ENCODE results near the gene OPTC.
A peak's percentile ranks its signal among the peaks of the same experiment; 100 is the strongest.

The OPTC gene

DNA sequence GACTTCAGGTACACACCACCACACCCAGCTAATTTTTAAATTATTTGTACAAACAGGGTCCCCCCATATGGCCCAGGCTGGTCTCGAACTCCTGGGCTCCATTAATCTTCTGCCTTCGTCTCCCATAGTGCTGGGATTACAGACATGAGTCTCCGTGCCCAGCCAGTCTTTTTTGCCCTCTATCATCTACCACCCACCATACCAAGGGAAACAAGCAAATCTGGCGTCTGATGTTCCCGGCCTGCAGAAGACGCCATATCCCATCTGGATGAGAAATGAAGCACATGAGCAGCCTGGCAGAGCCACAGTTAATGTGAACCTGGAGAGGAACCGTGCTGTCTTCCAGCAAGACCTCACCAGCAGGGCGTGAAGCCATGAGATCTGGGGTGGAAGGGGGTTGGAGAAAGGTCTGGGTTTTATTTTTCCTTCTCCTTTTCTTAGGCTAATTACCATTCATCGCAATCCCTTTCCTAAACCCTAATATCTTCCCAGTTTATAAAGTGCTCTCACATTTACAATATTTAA, 20.1 kb upstream of the OPTC start:
- H3K27ac ChIP-seq = no peak overlapping the region
- TF ChIP-seq, protein P1, sequence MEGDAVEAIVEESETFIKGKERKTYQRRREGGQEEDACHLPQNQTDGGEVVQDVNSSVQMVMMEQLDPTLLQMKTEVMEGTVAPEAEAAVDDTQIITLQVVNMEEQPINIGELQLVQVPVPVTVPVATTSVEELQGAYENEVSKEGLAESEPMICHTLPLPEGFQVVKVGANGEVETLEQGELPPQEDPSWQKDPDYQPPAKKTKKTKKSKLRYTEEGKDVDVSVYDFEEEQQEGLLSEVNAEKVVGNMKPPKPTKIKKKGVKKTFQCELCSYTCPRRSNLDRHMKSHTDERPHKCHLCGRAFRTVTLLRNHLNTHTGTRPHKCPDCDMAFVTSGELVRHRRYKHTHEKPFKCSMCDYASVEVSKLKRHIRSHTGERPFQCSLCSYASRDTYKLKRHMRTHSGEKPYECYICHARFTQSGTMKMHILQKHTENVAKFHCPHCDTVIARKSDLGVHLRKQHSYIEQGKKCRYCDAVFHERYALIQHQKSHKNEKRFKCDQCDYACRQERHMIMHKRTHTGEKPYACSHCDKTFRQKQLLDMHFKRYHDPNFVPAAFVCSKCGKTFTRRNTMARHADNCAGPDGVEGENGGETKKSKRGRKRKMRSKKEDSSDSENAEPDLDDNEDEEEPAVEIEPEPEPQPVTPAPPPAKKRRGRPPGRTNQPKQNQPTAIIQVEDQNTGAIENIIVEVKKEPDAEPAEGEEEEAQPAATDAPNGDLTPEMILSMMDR (conservative IDR thresholded peaks at IDR 0.05) = no peak

DNA sequence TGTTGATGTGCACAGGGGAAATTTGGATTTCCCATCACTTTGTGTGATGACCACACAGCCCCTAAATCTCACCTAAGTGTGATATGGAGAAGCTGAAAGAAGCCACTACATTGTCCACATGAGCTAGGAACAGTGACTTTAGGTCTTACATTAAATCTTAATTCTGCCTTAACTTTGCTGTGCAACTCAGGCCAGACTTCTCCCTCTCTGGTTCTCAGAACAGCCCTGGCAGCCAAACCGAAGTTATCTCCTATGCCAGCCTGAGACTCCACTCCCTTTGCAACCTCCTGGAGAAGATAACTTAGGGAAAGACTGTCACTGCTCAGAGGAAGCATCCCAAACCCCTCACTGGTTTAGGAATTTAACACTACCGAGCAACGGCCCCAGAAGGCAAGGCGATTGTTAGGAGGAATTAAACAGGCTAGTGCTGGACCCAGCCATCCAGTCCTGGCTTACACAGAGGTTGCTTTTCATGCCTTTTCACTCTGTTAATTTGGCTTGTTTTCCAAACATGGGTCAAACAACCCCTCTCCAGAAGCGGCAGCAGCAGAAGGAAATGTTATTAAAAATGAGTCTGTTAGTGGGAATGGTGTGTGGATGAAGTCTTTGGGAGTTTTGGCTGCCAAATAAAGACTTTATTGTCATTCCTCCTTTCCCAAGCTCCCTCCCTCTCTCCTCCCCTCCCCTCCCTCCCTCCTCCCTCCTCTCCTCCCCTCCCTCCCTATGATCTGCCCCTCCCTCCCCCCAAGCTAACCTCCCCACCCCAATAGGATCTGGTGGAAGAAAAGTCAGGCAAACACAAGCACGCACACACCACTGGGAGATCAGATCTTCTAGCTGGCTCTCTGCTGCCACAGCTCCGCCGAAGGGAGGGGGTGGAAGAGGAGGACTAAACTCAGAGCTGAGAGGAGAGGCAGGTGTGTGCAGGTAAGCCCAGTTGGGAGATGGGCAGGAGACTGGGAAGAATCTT, 18.7 kb upstream of the OPTC start, which contains the start of gene PRELP:
TSS of gene PRELP (plus strand) at position 795 of the 970 bp plus-strand sequence. CDS start 7,379 bp downstream, outside the sequence.
- peak within 1 kb of the TSS; percentile 45 for H3K27ac ChIP-seq
- TF ChIP-seq, protein P1 (conservative IDR thresholded peaks at IDR 0.05) = no peak; the same call in 1 of the 2 replicates

DNA sequence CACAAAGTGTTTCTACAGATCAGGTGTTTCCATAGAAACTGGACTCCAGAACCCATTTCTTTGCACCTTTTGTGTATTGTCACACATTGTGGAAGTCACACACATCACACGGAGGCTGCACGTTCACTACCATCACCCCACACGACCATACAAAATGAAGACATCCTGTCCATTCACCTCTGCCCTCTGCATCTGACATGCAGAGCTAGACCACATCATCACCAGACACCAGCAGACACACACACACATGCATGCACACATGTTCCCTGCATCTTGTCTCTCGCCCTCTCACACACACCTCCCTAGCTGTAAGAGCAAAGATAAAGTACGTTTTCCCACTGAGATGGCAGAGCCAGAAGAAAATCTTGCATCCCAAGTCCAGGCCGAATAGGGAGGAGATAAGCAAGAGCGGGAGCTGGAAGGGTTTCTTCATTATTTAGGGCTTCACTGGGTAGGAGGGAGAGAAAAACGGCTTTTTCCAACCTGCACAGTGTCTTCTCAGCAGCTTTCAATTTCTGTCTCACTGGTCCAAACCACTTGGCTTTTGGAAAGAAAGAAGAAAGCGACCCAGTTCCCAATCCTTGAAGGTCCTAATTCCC, 17.6 kb upstream of the OPTC start:
- peak overlapping the region; percentile 45 for H3K27ac ChIP-seq

DNA sequence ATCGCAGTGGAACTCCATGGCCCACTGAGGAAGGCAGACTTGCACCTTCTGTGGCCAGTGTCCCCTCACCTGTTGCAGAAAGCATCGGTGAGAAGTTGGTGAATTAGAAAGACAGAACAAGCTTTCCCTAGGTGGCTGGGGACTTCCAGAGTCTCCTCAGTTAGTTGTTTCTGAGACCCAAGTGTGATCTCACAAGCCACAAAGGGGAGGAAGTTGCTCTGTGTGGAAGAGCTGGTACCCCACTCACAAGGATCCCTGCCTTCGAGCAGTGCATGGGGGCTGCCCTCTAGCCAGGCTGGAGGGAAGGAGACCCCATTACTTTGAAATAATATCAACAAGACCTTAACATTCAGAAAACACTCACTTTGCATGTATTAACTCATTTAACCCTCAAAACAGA, 16.2 kb upstream of the OPTC start:
- TF ChIP-seq, protein P1 (conservative IDR thresholded peaks at IDR 0.05) = no peak
- H3K27ac ChIP-seq = no peak overlapping the region

More for the DNA sequence above, 17.6 kb upstream of the OPTC start:
- TF ChIP-seq, protein P1 (conservative IDR thresholded peaks at IDR 0.05) = no peak

DNA sequence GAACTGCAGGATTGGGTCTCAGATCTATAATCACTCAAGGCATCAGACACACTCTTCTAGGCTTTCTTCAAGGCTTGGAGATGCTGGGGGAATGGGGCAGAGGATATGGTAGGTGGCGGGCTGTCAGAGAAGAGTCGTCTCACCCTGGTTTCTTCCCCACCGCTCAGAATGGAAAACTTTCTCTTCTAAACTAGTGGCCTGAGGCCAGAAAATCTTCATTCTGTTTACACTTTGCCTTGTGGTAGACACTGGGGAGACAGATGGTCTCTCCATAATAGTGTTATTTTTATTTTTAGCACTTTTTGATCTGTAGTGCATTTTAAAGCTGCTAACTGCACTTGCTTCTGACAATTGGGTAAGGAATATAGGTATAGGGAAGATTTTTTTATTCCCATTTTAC, 15.7 kb upstream of the OPTC start:
- TF ChIP-seq, protein P1 (conservative IDR thresholded peaks at IDR 0.05) = no peak
- H3K27ac ChIP-seq = no peak overlapping the region

DNA sequence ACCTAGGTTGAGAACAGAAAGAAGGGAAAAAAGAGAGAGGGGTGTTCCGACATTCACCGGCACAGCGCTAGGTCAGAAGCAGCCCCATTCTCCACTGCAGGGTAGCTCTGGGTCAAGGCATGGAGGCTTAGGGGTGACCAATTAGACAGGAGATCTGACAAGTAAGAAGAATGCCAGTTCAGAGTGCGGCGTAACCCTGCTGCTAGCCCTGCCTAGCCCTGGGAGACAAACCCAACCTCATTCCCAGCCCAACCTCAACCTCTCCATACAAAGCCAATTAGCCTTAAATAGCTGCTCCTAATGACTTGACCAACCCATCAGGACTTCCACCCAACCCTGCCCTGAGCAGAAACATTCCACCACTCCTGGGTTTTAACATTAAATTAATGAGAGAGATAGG, 15.0 kb upstream of the OPTC start:
- TF ChIP-seq, protein P1 (conservative IDR thresholded peaks at IDR 0.05) = no peak
- no peak overlapping the region for H3K27ac ChIP-seq

DNA sequence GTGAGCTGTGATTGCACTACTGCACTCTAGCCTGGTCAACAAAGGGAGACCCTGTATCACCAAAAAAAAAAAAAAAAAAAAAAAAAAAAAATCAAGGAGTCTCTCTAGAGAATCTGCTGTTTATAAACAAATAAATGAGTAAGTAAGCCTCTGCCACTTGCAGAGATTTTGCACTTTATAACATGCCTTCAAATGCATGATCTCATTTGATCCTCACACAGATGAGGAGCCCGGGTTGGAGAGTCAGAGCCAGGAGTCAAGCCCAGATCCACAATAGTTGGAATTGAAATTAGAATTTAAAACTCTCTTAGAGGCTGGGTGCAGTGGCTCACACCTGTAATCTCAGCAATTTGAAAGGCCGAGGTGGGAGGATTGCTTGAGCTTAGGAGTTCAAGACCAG, 14.3 kb upstream of the OPTC start:
- TF ChIP-seq, protein P1 (conservative IDR thresholded peaks at IDR 0.05) = no peak
- H3K27ac ChIP-seq = no peak overlapping the region
